Measurements from ENCODE around the gene DLGAP4.

DLGAP4 gene

DNA sequence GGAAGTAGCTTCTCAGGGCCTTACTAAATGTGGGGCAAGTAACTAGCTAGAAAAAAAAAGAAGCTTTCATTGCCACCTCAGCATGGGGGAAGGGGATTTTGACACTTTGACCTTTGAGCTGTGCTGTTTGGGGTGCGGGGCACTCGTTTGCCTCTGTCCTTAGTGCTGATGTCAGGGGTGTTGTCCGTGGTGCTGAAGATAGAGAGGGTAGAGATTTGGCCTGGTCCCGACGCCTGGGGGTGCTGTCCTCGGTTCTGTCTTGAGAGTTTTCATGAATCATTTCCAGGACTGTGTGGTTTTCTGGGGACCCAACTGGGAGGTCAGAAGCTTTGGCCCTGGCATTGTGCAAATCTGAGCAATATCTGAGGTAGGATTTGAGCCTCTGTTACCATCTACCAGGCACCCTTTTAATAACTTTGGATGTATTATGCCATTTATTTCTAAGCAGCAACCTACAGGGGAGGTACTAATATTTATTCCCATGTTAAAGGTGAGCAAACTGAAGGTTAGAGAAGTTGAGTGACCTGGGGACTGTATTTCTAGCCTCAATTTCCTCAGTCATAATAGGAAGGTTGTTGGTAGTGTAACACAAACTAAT, 78.0 kb downstream of the DLGAP4 start:
- peak; percentile 29 for DNase-seq (ENCODE audit: low read depth)

DNA sequence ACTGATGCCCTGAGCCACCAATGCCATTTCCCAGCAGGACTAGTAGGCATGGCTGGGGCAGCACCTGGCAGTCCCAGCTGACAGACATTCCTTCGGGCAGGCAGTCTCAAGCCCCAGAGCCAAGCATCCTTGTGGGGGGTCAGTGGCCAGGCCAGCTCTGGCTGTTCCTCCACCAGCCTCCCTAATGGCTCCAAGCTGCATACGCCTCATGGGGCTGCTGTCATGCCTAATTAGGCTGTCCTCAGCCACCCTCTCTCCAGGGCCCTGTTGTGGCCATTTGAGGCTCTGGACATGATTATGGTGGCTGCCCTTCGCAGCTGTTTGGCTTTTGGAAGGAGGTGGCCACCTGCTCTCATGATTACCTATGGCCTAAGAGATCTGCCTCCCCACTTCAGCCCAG, 79.4 kb downstream of the DLGAP4 start:
- no peak for DNase-seq (ENCODE audit: low read depth)

GRCh38 chr20:36386236-36386635, 80.1 kb downstream of the DLGAP4 start:
- DNase-seq (ENCODE audit: low read depth) = no peak

DNA sequence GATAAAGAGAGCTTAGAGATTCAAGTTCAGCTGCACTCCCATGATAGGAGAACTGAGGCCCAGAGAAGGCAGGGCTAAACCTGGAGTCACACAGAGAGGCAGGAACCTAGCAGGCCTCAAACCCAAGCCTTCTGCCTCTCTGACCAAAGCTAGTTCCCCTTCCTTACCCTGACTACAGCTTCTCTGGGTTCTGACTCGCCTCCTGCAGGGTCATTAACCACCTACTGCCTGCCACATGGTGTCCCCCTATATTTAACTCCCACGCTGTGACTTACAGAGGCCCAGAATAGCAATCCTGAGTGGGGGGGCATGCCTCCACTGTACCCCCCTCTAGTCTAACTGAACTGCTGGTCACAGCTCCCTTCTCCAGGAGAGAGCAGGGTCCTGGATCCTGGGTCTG, 84.1 kb downstream of the DLGAP4 start:
- no peak for DNase-seq (ENCODE audit: low read depth)

GRCh38 chr20:36390719-36391415, 84.7 kb downstream of the DLGAP4 start:
- DNase-seq (ENCODE audit: low read depth) = no peak

GRCh38 chr20:36391456-36391855, 85.3 kb downstream of the DLGAP4 start:
- DNase-seq (ENCODE audit: low read depth) = peak; percentile 7

DNA sequence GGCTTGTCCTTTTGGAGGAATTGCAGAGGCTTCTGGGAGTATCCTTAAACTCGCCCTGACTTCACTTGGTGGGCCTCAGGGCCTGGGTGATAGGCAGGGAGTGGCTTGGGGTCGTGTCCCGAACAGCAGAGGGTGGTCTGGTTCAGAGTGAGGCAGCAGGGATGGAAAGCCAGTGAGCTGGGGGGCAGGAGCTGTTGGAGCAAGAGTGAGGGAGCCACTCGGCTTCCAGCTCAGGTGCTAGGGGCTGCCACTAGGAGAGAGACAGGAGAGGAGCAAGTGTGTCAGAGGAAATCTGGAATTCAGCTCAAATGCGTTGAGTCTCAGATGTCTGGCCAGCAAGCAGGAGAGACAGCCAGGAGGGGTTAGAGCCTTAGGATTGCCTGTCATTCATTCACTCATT, 85.8 kb downstream of the DLGAP4 start:
- no peak for DNase-seq (ENCODE audit: low read depth)

- DNase-seq (ENCODE audit: low read depth) = no peak
Measured at GRCh38 chr20:36392989-36393388, 86.8 kb downstream of the DLGAP4 start.

GRCh38 chr20:36394340-36394965, 88.3 kb downstream of the DLGAP4 start:
- no peak for DNase-seq (ENCODE audit: low read depth)

DNA sequence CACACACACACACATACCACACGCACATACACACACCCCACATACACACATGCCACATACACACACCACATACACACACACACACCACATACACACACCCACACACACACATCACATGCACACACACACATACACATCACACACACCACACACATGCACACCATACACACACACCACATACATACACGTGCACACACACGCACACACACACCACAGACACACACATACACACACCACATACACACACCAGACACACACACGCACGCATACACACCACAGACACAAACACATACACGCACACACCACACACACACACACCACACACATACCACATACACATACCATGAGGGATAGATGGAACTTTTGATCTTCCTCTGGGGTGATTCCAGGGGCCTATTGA, 90.2 kb downstream of the DLGAP4 start:
- DNase-seq (ENCODE audit: low read depth) = no peak

GRCh38 chr20:36396847-36397630, 90.9 kb downstream of the DLGAP4 start:
- DNase-seq (ENCODE audit: low read depth) = no peak

GRCh38 chr20:36398515-36398914, 92.4 kb downstream of the DLGAP4 start:
- DNase-seq (ENCODE audit: low read depth) = peak; percentile 8

GRCh38 chr20:36399147-36399968, 93.2 kb downstream of the DLGAP4 start:
- DNase-seq (ENCODE audit: low read depth) = peak; percentile 47

DNA sequence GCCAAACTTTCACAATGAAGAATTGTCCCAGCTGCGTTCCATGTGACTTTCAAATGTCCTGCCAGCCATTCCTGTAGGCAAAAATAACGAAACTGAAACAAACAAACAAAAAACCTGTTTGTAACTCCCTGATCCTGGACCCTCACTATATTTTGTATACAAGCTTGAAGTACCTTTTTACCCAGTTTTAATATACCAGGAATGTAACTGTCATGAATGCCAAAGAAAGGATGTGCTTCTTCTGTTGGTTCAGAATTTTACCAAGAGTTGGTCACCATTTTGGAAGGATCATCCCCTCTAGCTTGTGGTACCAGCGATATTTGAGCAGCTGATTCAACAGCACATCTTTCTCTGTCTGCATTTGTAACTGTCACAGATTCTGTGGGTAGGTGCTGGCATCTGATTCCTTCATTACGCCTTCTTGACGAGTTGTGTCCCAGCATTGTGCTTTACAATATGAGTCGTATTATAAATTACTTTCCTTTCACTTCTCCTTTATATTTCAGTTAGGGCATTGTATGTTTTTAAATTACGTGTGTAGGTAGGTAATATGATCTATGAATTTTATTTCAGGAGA, 93.9 kb downstream of the DLGAP4 start:
- no peak for DNase-seq (ENCODE audit: low read depth)

GRCh38 chr20:36400909-36401735, 95.0 kb downstream of the DLGAP4 start:
- DNase-seq (ENCODE audit: low read depth) = no peak

- DNase-seq (ENCODE audit: low read depth) = no peak
Measured at GRCh38 chr20:36402708-36403107, 96.6 kb downstream of the DLGAP4 start.

GRCh38 chr20:36404435-36404978, 98.4 kb downstream of the DLGAP4 start:
- no peak for DNase-seq (ENCODE audit: low read depth)

GRCh38 chr20:36405255-36405654, 99.1 kb downstream of the DLGAP4 start:
- no peak for DNase-seq (ENCODE audit: low read depth)

DNA sequence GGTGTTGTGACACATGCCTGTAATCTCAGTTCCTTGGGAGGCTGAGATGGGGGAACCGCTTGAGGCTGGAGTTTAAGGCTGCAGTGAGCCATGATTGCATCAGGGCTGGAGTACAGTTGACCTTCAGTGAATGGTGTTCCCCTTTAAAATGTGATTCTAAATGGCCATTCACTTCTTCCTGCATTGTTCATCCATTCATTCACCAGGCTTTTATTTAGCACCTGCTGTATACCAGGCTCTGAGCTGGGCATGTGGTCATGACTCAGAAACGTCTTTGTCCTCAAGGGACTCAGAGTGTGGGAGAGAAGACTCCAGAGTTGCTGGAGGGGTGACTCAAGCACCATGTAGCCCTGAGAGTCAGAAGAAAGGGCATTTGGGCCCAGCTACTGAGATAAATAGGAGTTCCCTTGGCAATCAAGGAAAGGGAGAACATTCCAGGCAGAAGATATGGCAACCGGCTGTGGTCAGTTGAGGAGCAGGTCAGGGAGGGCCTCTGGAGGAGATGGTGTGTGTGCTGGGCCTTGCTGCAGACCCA, 101.1 kb downstream of the DLGAP4 start:
- peak; percentile 24 for DNase-seq (ENCODE audit: low read depth)

DNA sequence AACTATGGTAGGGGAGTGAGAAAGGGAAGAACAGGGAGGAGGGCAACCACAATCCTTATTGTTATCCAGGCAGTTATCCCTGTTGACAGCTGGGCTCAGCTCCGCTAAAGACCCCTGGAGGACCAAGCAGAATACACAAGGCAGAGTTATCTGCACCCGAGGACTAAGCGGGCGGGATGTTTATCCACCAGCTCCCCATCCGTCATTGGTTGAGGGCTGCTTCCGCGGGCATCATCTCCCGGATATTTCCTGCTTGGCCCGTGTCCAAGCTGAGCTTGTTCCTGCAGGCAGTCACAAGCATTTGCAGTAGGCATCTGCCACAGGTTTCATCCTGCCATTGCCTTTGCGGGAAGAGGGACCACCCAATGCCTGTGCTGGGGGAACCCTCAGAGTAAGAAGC, 102.1 kb downstream of the DLGAP4 start:
- DNase-seq (ENCODE audit: low read depth) = peak; percentile 15

All from iris pigment epithelial cell (primary cell).